HepG2 (cell line): Measurements from ENCODE around the gene LYZ. TPM values are rescaled to one million over a fixed set of nuclear protein-coding genes. Genes with fewer than 3 reads are reported as not detected.

Source experiments
- BHLHE40 ChIP-seq: IDR thresholded peaks from 2 replicates; pipeline ENCODE4 v1.6.1; 2011; ENCODE audit warnings: low read length, improper control_type of control experiment
- CBX1 ChIP-seq: IDR thresholded peaks from one replicate; pipeline ENCODE4 v1.6.1; 2016; ENCODE audit warnings: antibody characterized with exemption, low read depth
- HNRNPK ChIP-seq: fragments of 200-400 bp; formaldehyde crosslinking; IDR thresholded peaks from 2 replicates; pipeline ENCODE4 v1.6.1; 2018; ENCODE audit warnings: low read length, low read depth, moderate library complexity, mild to moderate bottlenecking; ENCODE audit not compliant: poor library complexity, severe bottlenecking
- HOXD1 ChIP-seq: sonication (generic); formaldehyde crosslinking; IDR thresholded peaks from 2 replicates; pipeline ENCODE4 v1.5.0; 2020; ENCODE audit warnings: missing genetic modification reagents
- MAZ ChIP-seq, 2 experiments: sonication (generic) in 1 of 2; formaldehyde crosslinking in 1 of 2; IDR thresholded peaks; 2 replicates each; pipeline versions ENCODE4 v1.5.0 to v1.6.1; 2012 to 2020; ENCODE audit warnings: low read depth in 2 of 2, mild to moderate bottlenecking in 2 of 2, borderline replicate concordance in 1 of 2, improper control_type of control experiment in 1 of 2, low read length in 1 of 2, missing genetic modification reagents in 1 of 2, moderate library complexity in 1 of 2
- MEF2D ChIP-seq: sonication (generic); formaldehyde crosslinking; IDR thresholded peaks from 2 replicates; pipeline ENCODE4 v1.5.1; 2020; ENCODE audit warnings: mild to moderate bottlenecking, missing genetic modification reagents
- SALL2 ChIP-seq: sonication (generic); formaldehyde crosslinking; IDR thresholded peaks from 2 replicates; pipeline ENCODE4 v1.8.1; 2023; ENCODE audit warnings: mild to moderate bottlenecking, missing genetic modification reagents, inconsistent platforms
- TOE1 ChIP-seq: sonication (generic); formaldehyde crosslinking; IDR thresholded peaks from 2 replicates; pipeline ENCODE4 v1.4.0; 2020; ENCODE audit warnings: mild to moderate bottlenecking, missing genetic modification reagents
- ZFP37 ChIP-seq: sonication (generic); formaldehyde crosslinking; IDR thresholded peaks from 2 replicates; pipeline ENCODE4 v1.4.0; 2020; ENCODE audit warnings: missing genetic modification reagents, borderline replicate concordance
- ZMYM3 ChIP-seq: sonication (generic); formaldehyde crosslinking; IDR thresholded peaks from 2 replicates; pipeline ENCODE4 v1.5.1; 2020; ENCODE audit warnings: mild to moderate bottlenecking, missing genetic modification reagents
- ZNF629 ChIP-seq: sonication (generic); formaldehyde crosslinking; conservative IDR thresholded peaks from 2 replicates; pipeline ENCODE4 v1.5.0; 2020; ENCODE audit warnings: missing genetic modification reagents
- ZNF781 ChIP-seq: sonication (generic); formaldehyde crosslinking; IDR thresholded peaks from 2 replicates; pipeline ENCODE4 v1.5.1; 2020; ENCODE audit warnings: borderline replicate concordance, mild to moderate bottlenecking, missing genetic modification reagents; ENCODE audit errors: not compliant biosample characterization
- polyA plus RNA-seq, 8 experiments: library from polyadenylated mRNA; depleted of rRNA in 3 of 8; stranded (reverse) in 7 of 8; unstranded in 1 of 8; fragments of >200 nt; fragmentation: Illumina TruSeq in 4 of 8; extraction: Trizol in 4 of 8; gene quantifications; 2 replicates each; pipeline versions ENCODE4 v1.2.1 to v1.2.3, GENCODE V29; 2011 to 2016; ENCODE audit warnings: low read depth in 4 of 8, missing spikeins in 1 of 8, mixed read lengths in 1 of 8; ENCODE audit not compliant: insufficient read depth in 1 of 8
- total RNA-seq, 5 experiments: library from RNA; depleted of rRNA; stranded (reverse); fragments of >200 nt; fragmentation: Illumina TruSeq; extraction: Trizol; gene quantifications; 2 replicates each; pipeline ENCODE4 v1.2.3, GENCODE V29; 2016; ENCODE audit warnings: low read depth in 1 of 5
- TF ChIP-seq, protein P1 (sequence below): sonication (generic); formaldehyde crosslinking; IDR thresholded peaks from 2 replicates; pipeline ENCODE4 v1.5.1; 2020; ENCODE audit warnings: mild to moderate bottlenecking, moderate library complexity, missing genetic modification reagents
- TF ChIP-seq, protein P2 (sequence below): sonication (generic); formaldehyde crosslinking; IDR thresholded peaks from 2 replicates; pipeline ENCODE4 v1.4.0; 2020; ENCODE audit warnings: low read depth, missing genetic modification reagents
- TF ChIP-seq, protein P3 (sequence below): IDR thresholded peaks from 2 replicates; pipeline ENCODE4 v1.6.1; 2016; ENCODE audit warnings: missing biosample characterization, missing genetic modification reagents, low read depth
- TF ChIP-seq, protein P4 (sequence below): sonication (generic); formaldehyde crosslinking; IDR thresholded peaks from 2 replicates; pipeline ENCODE4 v1.4.0; 2020; ENCODE audit warnings: missing genetic modification reagents
- TF ChIP-seq, protein P5 (sequence below), 2 experiments: sonication (generic) in 1 of 2; formaldehyde crosslinking in 1 of 2; IDR thresholded peaks; 2 replicates each; pipeline versions ENCODE4 v1.4.0 to v1.6.1; 2018 to 2020; ENCODE audit warnings: missing genetic modification reagents in 2 of 2, borderline replicate concordance in 1 of 2, low read depth in 1 of 2, mild to moderate bottlenecking in 1 of 2, missing biosample characterization in 1 of 2

The LYZ gene
- total and polyA plus RNA-seq, 2 of the 13 experiments (the other 11 are each of a cell fraction or from before 2014, with no cell fraction given): 1,788 to 2,054 TPM

DNA sequence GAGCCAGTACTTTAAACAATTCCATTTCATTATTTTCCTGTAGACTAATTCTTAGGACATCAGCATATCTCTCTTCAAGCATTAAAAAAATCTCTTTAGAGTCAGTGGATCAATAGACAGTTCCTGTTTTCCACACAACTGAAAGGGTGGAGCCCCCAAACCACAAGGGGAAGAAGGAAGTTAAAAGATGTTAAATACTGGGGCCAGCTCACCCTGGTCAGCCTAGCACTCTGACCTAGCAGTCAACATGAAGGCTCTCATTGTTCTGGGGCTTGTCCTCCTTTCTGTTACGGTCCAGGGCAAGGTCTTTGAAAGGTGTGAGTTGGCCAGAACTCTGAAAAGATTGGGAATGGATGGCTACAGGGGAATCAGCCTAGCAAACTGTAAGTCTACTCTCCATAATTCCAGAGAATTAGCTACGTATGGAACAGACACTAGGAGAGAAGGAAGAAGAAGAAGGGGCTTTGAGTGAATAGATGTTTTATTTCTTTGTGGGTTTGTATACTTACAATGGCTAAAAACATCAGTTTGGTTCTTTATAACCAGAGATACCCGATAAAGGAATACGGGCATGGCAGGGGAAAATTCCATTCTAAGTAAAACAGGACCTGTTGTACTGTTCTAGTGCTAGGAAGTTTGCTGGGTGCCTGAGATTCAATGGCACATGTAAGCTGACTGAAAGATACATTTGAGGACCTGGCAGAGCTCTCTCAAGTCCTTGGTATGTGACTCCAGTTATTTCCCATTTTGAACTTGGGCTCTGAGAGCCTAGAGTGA is at the start of gene LYZ (continued):
- TF ChIP-seq MEF2D (CRISPR knock-in tag) (peak; percentile 59; the same call in 1 of the 2 replicates), BHLHE40 (no peak), ZNF629 (peak; percentile 25; the same call in 1 of the 2 replicates), ZNF781 (CRISPR knock-in tag) (peak; percentile 38), HNRNPK (no peak), HOXD1 (CRISPR knock-in tag) (peak; percentile 37; the same call in 1 of the 2 replicates), SALL2 (CRISPR knock-in tag) (0 out of 2 replicates have a peak, but pooled peaks have one; percentile 70), ZMYM3 (0 out of 2 replicates have a peak, but pooled peaks have one; percentile 24), TOE1 (CRISPR knock-in tag) (peak; percentile 88), ZFP37 (0 out of 2 replicates have a peak, but pooled peaks have one; percentile 54), MAZ (IDR thresholded peaks at IDR 0.05; ENCODE audit: borderline replicate concordance, low read depth, low read length) (no peak), MAZ (CRISPR knock-in tag; IDR thresholded peaks at IDR 0.05; ENCODE audit: low read depth) (peak; percentile 40; the same call in 1 of the 2 replicates), CBX1 (peak; percentile 93)
- TF ChIP-seq, protein P1, sequence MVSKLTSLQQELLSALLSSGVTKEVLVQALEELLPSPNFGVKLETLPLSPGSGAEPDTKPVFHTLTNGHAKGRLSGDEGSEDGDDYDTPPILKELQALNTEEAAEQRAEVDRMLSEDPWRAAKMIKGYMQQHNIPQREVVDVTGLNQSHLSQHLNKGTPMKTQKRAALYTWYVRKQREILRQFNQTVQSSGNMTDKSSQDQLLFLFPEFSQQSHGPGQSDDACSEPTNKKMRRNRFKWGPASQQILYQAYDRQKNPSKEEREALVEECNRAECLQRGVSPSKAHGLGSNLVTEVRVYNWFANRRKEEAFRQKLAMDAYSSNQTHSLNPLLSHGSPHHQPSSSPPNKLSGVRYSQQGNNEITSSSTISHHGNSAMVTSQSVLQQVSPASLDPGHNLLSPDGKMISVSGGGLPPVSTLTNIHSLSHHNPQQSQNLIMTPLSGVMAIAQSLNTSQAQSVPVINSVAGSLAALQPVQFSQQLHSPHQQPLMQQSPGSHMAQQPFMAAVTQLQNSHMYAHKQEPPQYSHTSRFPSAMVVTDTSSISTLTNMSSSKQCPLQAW (CRISPR knock-in tag): peak; percentile 76
- TF ChIP-seq, protein P2, sequence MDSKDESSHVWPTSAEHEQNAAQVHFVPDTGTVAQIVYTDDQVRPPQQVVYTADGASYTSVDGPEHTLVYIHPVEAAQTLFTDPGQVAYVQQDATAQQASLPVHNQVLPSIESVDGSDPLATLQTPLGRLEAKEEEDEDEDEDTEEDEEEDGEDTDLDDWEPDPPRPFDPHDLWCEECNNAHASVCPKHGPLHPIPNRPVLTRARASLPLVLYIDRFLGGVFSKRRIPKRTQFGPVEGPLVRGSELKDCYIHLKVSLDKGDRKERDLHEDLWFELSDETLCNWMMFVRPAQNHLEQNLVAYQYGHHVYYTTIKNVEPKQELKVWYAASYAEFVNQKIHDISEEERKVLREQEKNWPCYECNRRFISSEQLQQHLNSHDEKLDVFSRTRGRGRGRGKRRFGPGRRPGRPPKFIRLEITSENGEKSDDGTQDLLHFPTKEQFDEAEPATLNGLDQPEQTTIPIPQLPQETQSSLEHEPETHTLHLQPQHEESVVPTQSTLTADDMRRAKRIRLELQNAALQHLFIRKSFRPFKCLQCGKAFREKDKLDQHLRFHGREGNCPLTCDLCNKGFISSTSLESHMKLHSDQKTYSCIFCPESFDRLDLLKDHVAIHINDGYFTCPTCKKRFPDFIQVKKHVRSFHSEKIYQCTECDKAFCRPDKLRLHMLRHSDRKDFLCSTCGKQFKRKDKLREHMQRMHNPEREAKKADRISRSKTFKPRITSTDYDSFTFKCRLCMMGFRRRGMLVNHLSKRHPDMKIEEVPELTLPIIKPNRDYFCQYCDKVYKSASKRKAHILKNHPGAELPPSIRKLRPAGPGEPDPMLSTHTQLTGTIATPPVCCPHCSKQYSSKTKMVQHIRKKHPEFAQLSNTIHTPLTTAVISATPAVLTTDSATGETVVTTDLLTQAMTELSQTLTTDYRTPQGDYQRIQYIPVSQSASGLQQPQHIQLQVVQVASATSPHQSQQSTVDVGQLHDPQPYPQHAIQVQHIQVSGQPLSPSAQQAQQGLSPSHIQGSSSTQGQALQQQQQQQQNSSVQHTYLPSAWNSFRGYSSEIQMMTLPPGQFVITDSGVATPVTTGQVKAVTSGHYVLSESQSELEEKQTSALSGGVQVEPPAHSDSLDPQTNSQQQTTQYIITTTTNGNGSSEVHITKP: peak; percentile 73; the same call in 1 of the 2 replicates
- TF ChIP-seq, protein P3, sequence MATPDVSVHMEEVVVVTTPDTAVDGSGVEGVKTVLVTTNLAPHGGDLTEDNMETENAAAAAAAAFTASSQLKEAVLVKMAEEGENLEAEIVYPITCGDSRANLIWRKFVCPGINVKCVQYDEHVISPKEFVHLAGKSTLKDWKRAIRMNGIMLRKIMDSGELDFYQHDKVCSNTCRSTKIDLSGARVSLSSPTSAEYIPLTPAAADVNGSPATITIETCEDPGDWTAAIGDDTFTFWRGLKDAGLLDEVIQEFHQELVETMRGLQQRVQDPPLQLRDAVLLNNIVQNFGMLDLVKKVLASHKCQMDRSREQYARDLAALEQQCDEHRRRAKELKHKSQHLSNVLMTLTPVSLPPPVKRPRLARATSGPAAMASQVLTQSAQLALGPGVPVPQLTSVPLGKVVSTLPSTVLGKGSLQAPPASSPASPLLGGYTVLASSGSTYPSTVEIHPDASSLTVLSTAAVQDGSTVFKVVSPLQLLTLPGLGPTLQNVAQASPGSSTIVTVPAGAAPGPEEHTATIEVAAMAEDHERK: no peak; the same call in 1 of the 2 replicates
- TF ChIP-seq, protein P4, sequence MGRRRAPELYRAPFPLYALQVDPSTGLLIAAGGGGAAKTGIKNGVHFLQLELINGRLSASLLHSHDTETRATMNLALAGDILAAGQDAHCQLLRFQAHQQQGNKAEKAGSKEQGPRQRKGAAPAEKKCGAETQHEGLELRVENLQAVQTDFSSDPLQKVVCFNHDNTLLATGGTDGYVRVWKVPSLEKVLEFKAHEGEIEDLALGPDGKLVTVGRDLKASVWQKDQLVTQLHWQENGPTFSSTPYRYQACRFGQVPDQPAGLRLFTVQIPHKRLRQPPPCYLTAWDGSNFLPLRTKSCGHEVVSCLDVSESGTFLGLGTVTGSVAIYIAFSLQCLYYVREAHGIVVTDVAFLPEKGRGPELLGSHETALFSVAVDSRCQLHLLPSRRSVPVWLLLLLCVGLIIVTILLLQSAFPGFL (CRISPR knock-in tag): no peak
- TF ChIP-seq, protein P5, sequence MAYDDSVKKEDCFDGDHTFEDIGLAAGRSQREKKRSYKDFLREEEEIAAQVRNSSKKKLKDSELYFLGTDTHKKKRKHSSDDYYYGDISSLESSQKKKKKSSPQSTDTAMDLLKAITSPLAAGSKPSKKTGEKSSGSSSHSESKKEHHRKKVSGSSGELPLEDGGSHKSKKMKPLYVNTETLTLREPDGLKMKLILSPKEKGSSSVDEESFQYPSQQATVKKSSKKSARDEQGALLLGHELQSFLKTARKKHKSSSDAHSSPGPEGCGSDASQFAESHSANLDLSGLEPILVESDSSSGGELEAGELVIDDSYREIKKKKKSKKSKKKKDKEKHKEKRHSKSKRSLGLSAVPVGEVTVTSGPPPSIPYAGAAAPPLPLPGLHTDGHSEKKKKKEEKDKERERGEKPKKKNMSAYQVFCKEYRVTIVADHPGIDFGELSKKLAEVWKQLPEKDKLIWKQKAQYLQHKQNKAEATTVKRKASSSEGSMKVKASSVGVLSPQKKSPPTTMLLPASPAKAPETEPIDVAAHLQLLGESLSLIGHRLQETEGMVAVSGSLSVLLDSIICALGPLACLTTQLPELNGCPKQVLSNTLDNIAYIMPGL (CRISPR knock-in tag; IDR thresholded peaks at IDR 0.05; ENCODE audit: borderline replicate concordance in 1 of 2, low read depth in 1 of 2): peak; percentile 68 to 84; a peak in 2 of 4 replicates
